HG03045 (cell line): ENCODE results near the gene MACC1.
"Not testable (repeated sequence)": the region's sequence is repeated elsewhere in the genome, so short reads cannot be mapped to it uniquely, and the experiment has no call there.

ENCODE experiments used
- ATAC-seq: cut with Tn5 transposase; IDR thresholded peaks from one replicate; pipeline ENCODE4 v1.9.1; 2021; ENCODE audit warnings: mild to moderate bottlenecking, moderate library complexity; ENCODE audit not compliant: unreplicated experiment

Gene MACC1

DNA sequence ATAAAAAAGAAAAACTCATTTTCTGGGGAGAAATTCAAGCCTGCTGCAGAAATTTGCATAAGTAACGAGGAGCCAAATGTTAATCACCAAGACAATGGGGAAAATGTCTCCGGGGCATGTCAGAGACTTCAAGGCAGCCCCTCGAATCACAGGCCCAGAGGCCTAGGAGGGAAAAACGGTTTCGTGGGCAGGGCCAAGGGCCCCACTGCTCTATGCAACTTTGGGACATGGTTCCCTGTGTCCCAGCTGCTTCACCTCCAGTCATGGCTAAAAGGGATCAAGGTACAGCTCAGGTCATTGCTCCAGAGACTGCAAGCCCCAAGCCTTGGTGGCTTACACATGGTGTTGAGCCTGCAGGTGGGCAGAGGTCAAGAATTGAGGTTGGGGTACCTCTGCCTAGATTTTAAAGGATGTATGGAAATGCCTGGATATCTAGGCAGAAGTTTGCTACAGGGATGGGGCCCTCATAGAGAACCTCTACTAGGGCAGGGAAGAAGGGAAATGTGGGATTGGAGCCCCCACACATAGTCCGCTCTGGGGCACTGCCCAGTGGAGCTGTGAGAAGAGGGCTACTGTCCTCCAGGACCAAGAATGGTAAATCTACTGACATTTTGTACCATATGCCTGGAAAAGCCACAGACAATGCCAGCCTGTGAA, 8.4 kb downstream of the MACC1 start:
- no peak for ATAC-seq

DNA sequence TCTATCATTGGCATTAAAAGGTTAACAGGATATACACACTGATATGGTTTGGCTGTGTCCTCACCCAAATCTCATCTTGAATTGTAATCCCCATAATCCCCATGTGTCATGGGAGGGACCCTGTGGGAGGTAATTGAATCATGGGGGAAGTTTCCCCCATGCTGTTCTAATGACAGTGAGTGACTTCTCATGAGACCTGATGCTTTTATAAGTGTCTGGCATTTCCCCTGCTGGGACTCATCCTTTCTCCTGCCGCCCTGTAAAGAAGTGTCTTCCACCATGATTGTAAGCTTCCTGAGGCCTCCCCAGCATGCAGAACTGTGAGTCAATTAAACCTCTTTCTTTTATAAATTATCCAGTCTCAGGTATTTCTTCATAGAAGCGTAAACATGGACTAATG, 9.4 kb downstream of the MACC1 start:
- ATAC-seq, result not testable (repeated sequence)

DNA sequence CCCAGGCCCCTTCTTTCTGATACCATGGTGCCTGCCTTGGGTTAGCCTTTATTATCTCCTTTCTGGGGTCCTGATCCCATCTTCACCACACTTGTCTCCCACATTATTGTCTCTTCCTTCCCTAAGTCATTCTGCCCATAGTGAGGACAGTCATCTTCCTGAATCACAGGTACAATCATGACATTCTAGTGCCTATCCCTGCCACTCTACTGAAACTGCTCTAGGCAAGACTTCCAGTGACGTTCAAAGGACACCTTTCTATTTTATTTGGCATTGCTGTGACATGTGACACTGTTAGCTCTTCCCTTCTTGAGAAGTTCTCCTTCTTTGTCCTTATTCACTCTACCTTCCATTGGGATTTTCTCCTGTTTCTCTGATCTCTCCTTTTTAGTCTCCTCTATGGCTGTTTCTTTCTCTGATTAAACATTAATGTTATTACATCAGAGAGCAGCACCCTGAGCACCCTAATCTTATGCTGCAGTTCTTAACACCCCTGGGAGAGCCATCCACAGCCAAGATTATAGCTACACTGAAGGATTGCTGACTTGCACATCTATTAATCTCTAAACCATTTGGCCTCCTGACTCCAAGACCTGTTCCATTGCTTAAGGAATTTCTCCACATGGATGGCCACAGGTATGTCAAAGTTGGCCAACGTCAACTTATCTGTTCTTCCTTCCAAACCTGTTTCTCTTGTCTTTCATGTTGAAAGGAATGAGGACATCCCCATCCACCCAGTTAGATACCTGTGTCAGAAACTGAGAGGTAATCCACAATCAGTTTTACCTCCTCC, 10.9 kb downstream of the MACC1 start:
- ATAC-seq, result no peak

DNA sequence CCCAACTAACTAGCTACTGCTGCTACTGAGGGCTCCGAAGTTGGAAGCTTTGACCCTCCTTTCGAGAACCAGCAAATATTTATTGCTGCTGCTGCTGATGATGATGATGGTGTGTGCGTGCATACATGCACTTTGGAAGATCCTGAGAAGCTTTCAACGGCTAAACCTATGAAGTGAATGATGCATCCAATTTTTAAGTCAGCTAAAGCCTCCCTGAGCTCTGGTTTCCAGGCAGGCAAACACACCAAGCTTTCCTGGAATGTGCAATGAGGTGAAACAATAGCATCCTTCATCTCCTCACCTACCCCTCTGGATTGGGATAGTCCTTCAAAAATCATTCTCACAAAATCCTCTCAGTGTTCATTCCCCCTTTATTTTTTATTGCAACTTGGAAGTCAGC, 13.9 kb downstream of the MACC1 start:
- no peak for ATAC-seq

DNA sequence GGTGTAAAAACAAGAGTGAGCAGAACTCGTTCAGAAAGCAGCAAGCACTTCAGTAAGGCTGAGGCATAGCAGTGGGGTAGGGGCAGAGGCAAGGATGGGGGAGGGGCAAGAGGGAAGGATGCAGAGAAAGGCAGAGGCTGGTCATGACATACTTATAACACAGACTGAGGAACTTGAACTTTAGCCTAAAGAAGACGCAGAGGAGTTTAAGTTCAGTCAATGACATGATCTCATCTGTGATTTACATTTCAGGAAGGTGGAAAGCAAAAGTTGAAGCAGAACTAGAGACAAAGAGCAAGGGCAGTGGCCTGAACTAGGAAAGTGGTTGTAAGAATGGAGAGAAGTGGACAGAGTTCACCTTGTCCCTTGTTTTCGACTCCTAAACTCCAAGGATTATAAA, 15.8 kb downstream of the MACC1 start:
- peak; percentile 38 for ATAC-seq

DNA sequence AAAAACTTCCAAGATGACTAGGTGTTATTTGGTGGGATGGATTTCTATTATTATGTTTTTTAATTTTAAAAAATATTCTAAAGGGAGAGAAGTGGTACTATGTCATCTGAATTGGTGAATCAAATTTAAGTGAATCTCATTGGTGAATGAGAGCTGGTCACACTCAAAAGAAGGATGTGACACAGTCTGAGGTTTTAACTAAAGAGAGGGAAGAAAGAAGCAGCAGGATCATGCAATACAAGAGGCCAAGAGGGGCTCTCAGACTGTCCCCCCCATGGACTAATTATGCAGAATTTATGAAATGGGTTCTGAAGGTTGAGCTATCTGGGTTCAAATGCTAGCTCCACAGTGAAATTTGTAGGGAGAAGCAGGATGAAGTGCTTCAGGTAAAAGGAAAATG, 16.2 kb downstream of the MACC1 start:
- ATAC-seq, result no peak

DNA sequence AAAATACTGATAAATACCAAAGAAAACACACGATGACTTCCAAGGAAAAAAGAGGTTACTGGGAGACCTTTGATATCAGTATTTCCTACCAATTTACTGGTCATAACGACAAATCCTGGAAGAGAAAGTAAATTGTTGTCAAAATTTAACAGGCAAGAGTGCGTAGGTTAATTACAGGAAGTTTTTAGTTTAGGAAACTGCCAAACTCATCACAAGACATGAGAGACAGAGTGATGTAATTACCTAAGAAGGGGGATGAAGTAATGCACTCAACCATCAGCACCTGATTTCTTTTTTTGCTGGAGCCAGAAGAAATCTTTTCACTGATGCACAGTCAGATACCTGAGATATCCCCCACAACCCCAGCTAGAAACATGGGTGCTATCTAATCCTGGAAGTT, 16.8 kb downstream of the MACC1 start:
- ATAC-seq, result peak; percentile 38

DNA sequence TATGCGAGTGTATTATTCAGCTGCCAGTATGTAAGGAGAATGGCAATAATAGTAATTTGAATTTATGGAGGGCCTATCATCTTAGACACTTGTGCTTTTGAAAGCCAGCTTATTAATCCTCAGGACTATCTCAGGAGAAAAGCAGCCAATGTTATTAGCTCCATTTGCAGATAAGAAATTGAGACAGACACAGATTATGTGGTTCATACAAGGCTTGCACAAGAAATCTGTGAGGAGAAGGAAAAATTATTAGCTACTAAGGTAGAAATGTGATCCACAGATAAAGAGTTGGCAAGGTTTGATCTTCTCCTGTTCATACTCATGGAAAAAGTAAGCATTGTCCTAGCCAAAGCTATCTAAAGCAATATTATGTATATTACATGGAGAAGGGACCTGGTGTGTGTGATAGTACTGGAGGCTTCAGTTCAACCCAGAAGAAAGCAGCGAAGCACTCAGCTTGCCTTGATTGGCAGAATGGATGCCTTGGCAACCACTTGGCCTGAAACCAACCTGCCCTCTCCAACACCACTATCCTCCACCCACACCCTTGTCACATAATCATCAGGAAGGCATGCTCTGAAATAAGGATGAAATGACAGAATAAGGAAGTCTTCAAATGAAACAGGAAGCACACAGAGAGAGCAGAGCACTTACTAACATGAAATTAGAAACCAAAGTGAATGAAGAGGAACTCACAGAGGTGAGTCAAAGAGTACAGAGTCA, 18.0 kb downstream of the MACC1 start:
- peak; percentile 79 for ATAC-seq

DNA sequence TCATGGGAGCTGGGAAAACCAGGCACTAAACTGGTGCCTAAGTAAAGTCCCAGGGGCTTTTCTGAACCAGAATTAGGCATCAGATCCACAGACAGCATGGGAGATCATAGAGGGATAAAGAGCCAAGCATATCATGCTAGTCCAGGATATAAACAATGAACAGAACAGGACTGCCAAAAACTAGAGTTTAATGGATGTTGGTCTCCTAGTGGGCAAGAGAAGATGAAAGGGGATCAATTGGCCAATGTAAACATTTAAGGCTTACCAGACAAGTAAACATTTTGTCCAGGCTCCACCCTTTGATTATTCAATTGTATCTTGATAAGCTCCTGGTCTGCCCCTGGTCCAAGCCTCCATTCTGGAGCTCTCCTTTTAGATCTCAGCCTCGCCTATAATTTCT, 18.9 kb downstream of the MACC1 start:
- no peak for ATAC-seq

DNA sequence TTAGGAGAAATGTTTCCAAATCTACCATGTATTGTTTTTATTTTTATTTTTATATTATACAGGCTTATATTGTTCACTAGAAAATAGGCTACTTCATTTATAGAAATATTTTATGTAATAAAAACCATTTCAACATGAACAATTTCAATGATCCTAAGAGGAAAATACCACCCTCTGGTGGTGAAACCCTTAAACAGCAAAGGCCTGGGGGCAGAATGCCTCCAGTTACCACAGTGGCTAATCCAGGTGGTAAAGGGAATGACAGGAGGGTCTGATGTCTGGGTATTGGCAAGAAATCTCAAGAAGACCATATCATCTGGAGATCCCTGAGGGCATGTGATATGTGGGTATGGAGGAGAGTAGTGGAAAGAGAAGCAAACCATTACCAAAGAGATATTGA, 19.3 kb downstream of the MACC1 start:
- no peak for ATAC-seq

DNA sequence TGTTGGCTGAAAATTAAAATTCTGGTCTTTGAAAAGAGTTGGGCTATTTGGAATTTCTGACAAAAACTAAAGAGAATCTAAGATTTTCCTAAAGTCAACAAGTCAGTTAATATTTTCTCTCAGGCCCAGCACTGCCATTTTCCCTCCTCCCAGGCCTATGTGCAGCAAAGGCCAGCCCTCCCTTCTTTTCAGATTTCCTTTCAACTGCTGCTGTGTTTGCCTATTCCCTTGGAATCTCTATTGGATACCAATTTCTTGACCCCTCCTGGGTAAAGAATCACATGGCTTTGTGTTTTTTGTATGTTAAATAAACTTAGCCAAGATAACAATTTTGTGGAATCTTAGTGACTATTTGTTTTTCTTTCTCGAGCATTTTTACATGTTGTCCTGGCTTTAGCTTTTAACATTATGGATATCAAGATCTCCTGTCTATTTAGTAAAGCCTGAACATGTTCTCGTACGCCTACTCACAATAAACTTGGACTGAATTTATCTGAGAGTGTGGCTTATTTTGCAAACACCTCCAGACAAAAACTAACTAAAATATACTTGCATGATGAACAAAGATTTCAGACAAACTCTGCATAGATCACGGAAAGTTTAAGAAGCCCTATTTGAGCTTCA, 19.9 kb downstream of the MACC1 start:
- ATAC-seq, result no peak

DNA sequence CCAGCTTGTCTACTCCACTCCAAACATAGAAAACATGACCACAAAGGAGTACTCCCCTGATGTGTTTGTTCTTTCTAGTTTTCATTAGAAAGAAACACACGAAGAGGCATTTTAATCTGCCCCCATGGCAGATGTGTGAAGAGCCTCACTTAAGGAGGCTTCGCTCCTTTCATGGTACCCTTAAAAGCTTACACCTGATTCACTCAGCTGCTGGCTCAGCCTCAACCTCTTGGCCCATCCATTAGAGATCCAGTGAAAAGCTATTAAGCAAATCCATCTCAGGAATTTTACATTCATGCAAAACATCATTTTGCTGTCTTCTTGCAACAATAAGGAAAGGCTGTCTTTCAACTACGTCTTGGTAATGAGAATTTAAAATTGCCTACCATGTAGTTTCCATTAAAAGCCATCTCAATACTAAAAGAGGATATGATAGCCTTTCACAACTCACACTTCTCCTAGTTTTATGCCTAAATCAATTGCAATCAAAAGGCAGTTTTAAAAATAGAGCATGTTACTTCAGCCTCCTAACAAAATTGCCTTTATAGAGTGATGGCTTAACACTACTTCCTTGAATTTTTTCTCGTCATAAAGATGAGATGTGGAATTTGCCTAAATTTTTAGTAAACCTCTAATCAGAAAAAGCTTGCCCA, 22.7 kb downstream of the MACC1 start:
- no peak for ATAC-seq

DNA sequence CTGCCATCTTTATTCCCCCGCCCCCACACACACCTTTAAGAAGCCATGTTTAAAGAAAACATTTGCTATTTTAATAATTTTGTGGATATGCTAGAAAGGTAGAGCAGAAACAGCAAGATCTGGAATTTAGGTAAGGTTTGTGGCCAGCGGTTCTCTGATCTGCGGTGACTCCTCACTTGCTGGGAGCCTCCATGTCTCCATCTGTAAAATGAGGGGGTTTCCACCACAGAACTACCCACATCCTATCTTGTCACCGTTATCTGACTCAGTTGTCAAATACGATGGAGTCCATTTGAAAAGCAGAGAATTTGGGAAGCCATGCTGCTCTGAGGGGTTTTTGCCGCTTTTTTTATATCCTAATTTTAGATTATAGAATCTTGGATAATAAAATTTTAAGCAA, 23.3 kb downstream of the MACC1 start:
- no peak for ATAC-seq

DNA sequence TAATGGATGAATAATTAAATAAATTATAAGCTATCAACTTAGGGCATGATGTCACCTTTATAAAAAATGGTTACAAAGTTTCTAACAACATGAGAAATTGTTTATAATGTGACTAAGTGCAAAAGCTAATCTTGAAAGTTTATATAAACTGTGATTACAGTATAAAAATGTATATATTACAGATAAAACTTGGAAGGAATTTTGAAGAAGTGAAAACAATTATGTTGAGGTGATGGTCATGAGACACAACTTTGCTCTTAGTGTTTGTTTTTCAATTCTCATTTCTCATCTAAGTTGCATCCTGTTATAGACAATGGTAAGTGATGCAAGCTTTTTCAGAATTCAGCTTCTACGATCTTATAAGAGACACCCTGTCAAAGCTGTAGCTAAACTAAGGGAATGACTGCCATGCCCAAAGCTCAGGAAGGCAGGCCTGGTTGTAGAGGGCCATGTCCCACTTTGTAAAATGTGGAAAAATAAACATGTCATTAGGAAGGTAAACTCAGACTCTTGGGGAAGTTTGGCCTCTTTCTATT, 23.9 kb downstream of the MACC1 start:
- ATAC-seq, result peak; percentile 62

DNA sequence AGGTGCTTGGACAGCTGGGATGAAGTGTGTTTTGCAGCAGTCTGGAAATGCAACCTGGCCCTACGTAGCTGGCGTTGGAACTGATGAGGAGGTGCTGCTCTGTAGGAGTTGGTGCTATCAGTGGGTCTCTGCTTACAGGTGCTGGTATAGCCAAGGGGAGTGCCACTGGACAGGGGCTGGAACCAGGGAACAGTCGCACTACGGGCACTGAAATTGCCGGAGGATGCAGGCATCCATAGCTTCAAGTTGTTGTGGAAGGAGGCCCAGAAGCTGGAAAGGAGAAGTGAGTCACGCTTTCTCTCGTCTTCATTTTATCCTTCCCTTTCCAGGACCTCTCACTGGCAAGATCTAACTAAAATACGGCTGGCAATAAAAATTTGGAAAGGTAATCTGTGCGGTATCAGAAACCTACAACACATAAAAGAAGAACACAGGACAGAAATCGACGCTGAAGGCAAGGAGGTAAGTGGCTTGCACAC, 25.8 kb downstream of the MACC1 start:
- ATAC-seq, result no peak

DNA sequence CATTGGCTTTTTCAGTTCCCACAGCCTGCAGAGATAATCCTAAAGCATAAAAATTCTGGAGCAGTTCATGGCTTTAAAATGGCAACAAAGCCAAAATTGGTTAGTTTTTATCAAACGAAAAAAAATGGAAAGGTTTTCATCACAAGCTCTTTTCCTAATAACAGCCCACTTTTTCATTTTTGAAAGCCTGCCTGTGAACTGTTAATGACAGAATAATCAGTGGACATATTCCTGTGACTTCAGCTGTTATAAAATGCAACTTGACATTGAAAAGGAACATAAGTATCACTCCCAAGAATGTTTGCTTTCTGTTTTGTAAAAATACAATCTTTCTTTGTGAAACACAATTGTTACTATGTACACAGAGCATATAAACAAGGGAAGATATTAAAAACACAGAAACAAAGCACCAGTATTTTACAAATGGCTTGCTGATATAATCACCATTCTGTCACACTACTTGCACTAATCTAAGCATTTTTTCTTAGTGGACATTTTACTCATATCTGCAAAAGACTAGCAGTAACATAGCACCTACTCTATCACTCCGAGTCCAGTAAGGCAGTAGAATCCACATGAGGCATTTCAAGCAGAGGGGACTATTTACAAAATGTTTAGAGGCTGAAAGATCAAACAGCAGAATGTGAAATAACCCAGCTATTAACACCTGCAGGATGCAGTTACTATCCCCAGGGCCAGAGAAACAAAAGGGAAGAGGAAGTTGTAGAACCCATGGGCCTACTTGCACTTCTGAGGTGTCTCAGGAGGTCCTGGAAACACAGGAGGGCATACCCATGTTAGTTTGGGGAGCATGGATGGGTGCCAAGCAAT, 26.4 kb downstream of the MACC1 start:
- no peak for ATAC-seq

DNA sequence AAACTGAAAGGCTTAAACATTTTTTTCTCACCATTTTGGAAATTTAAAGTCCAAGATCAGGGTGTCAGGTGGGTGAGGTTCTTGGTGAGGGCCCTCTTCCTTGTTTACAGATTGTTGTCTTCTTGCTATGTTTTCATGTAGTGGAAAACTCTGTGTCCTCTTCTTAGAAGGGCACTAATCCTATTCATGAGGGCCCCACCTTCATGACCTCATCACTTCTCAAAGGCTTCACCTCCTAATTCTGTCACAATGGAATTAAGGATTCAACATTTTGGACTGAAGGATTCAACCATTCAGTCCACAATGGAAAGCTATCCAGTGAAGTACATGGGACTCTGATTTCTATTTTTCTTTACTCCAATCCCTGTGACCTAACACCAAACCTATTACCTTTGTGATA, 27.3 kb downstream of the MACC1 start:
- no peak for ATAC-seq

DNA sequence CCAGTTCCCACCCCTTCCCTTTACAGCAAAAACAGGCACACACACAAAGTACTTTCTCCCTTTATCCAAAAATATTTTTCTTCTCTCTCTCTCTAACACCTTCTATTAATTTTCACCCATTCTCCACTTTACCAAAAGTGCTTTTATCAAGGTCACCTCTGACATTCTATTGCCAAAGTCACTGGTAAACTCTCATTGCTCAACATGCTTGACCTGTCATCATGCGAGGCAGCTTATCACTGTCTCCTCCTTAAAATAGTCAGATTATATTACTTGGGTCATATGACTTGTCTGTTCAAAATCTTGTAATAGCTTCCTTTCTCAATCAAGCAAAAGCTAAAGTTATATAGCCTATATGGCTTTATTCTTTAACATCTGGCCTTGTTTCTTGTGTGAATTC, 28.6 kb downstream of the MACC1 start:
- no peak for ATAC-seq

DNA sequence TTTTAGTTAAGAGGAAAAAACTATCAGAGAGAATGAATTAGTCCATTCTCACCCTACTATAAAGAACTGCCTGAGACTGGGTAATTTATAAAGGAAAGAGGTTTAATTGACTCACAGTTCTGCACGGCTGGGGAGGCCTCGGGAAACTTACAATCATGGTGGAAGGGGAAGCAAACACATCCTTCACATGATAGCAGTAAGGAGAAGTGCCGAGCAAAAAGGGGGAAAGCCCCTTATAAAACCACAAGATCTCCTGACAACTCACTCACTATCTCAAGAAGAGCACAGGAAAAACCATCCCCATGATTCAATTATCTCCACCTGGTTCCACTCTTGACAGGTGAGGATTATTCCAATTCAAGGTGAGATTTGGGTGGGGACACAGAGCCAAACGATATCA, 29.3 kb downstream of the MACC1 start:
- not testable (repeated sequence) for ATAC-seq

DNA sequence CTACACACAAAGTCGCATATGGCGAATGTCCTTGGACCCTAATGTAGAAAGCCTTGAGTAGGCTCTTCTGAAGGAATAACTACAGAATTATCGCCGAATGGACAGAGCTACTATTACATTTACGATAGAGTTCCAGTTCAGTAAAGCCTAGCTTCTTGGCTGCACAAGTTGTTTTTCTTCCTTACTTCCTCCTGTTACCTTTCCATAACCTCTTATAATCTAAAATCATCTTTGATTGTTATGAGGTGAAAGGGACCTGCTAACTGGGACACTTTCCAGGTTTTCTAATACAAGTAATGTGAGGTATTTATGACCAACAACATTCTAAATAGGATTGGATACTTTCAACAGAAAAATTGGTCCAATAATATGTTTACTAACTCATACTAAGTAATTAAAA, 31.2 kb downstream of the MACC1 start:
- no peak for ATAC-seq
